ENCODE results near the gene ADAM17.

DNA sequence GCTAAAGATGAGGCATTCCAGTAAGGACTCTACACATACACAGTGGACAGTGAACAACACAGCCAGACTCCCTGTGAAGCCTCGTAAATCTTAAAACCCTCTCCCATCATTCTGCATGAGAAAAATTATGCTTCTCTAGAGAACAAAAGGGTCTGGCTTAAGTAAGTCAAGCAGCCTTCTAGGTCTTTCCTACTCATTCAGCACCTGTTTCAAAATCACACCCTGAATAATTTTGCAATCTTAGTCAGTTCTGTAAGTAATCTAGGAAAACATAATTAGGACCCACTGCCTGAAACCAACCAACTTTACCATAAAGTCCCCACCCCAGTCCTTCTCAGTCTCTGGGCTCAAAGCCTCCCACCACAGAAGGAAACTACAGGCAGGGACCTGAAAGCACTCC, 61.5 kb downstream of the ADAM17 start:
- TF ChIP-seq, protein P1, sequence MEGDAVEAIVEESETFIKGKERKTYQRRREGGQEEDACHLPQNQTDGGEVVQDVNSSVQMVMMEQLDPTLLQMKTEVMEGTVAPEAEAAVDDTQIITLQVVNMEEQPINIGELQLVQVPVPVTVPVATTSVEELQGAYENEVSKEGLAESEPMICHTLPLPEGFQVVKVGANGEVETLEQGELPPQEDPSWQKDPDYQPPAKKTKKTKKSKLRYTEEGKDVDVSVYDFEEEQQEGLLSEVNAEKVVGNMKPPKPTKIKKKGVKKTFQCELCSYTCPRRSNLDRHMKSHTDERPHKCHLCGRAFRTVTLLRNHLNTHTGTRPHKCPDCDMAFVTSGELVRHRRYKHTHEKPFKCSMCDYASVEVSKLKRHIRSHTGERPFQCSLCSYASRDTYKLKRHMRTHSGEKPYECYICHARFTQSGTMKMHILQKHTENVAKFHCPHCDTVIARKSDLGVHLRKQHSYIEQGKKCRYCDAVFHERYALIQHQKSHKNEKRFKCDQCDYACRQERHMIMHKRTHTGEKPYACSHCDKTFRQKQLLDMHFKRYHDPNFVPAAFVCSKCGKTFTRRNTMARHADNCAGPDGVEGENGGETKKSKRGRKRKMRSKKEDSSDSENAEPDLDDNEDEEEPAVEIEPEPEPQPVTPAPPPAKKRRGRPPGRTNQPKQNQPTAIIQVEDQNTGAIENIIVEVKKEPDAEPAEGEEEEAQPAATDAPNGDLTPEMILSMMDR (IDR thresholded peaks at IDR 0.05) = no peak
- no peak for TF ChIP-seq POLR2A (IDR thresholded peaks at IDR 0.05)
- no peak for TF ChIP-seq EP300 (IDR thresholded peaks at IDR 0.05)
- no peak for TF ChIP-seq POLR2AphosphoS5 (IDR thresholded peaks at IDR 0.05)
